SK-N-MC (cell line): ENCODE data around the gene PRDM16.

Experiments
- EZH2 ChIP-seq: fragments of 200-600 bp; sonication (generic); IDR thresholded peaks from one replicate; pipeline ENCODE4 v1.6.1; 2017; ENCODE audit warnings: antibody characterized with exemption
- FOXP2 ChIP-seq: optimal IDR thresholded peaks from 2 replicates; pipeline ENCODE3; 2011; ENCODE audit warnings: mild to moderate bottlenecking, moderate library complexity; ENCODE audit not compliant: insufficient read depth; ENCODE audit errors: extremely low read length, control extremely low read depth
- POLR2AphosphoS5 ChIP-seq: IDR thresholded peaks from 2 replicates; pipeline ENCODE4 v1.6.1; 2012; ENCODE audit warnings: mild to moderate bottlenecking, low read depth, low read length, borderline replicate concordance

DNA sequence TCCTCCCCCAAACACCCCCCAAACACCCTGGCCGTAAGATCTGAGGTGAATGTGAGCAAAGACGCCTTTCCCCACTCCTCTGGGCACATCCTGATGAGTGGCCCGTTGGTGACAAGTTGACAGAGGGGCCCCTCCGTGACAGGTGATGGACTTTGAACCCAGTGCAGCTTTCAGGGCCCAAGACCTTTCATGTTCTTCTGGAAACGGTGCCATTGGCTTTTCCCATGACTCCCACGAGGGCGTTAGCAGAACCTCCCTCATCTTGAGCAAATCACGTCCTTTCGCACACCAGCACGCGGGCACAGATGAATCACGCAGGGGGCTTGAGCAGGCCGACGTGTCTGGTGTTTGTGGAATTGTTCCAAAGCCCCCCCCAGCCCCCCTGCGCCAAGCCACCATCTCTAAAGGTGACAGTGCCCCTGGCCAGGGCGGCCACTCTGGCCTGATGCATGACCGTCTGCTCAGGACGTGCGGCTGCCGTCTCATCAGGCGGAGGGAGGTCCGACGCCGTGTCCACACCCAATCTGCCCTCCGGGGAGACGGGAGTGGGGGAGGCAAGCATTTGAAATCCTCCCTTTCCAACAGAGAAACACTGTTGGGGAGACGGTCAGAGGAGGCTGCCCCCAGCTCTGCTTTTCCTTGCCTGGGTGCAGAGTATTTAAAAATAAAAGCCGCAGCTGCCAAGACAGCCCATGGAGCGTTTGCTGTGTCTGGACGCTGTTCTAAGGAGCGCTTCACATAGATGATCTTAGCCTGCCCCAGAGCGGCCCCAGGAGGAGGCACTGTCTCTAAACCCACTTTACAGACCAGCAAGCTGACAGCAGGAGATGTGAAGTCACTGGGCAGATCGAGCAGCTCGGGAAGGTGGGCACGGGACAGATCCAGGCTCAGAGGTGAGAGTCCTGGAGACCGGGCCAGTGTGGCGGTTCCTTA lies 287.2 kb downstream of the PRDM16 start:
- TF ChIP-seq EZH2: no peak
- no peak for TF ChIP-seq POLR2AphosphoS5
- TF ChIP-seq FOXP2: no peak
